ENCODE results near the gene HDAC1. TPM values are rescaled to one million over a fixed set of nuclear protein-coding genes. Genes with fewer than 3 reads are reported as not detected.

Gene HDAC1
- polyA plus RNA-seq (2013, experiment 1 of 4) = 155 TPM
- 163 TPM for polyA plus RNA-seq (2013, experiment 2 of 4)
- polyA plus RNA-seq (2013, experiment 3 of 4) = 115 TPM
- 131 TPM for polyA plus RNA-seq (2013, experiment 4 of 4)

DNA sequence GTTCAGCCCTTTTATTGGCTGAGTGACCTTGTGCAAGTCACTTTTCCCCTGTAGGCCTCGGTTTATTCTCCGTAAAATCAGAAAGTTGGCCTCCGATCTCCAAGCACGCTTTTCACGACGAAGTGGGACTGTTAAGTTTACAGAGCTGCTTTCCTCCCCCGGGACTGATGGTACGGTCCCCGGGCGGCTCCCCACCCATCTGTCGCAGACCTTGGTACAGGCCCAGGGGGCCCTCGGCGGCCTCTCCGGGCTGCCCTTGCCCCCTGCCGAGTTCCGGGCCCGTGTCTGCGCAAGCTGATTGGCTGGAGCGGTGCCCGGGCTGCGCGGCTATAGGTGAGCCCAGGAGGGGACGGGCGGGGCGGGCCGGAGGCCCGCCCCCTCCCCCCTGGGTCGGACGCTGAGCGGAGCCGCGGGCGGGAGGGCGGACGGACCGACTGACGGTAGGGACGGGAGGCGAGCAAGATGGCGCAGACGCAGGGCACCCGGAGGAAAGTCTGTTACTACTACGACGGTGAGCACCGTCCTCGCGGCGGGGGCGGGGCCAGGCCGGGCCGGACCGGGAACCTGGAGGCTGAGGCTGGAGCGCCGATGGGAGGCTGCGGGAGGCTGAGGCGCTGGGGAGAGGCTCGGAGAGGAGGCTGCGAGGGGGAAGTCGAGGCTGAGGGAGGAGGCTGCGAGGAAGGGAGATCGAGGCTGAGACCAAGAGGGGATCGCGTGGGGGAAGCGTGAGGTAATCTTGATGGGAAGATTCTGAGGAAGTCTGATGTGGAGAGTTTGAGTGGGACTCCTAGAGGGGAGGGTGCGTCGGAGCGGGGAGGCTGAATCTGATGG is at the start of gene HDAC1:
TSS of gene HDAC1 (plus strand) at position 376 of the 831 bp plus-strand sequence. CDS start at position 463, 87 bp downstream.
- H3K36me3 ChIP-seq (ENCODE audit: control insufficient read depth, insufficient read depth, low read length) = no peaks in the 10 kb centered on the region
- H3K27ac ChIP-seq (ENCODE audit: insufficient read depth, low read depth, low read length, poor library complexity, severe bottlenecking) = no peak within 1 kb of the TSS
- peak within 1 kb of the TSS; percentile 76 for H3K4me3 ChIP-seq (ENCODE audit: insufficient read depth, low read depth, low read length)
- WGBS, 2 experiments = 3% methylated on average over 67 of the region's 67 CpGs
- H3K9me3 ChIP-seq (ENCODE audit: control insufficient read depth, low read length) = no peaks in the 10 kb centered on the region
- H3K27me3 ChIP-seq (ENCODE audit: control insufficient read depth, insufficient read depth, low read length, poor library complexity, severe bottlenecking) = no peaks in the 10 kb centered on the region
- no peaks in the 10 kb centered on the region for H3K4me1 ChIP-seq (ENCODE audit: control insufficient read depth, insufficient read depth, low read length)

DNA sequence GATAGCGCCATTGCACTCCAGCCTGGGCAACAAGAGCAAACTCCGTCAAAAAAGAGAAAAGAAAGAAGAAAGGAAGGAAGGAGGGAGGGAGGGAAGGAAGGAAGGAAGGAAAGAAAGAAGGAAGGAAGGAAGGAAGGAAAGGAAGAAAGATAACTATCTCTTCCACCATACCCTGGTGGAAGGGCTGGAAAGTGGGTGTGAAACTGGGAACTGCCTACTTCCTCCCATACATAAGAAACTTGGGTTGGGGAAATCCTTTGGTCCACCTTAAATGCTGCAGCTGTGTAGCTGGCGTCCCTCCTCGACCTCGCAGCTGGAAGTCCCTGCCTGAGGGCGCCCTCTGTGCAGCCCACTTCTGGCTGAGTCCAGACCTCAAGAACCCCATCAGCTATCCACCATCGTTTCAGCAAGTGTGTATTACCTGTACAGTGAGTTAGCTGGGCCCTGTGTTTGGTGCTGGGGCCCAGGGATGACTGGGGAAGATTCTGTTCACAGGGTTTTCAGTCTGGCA is 49.5 kb upstream of the HDAC1 start:
- Histone ChIP-seq H3K27ac (ENCODE audit: insufficient read depth, low read depth, low read length, poor library complexity, severe bottlenecking) (no peak overlapping the region), H3K36me3 (ENCODE audit: control insufficient read depth, insufficient read depth, low read length) (no peaks in the 10 kb centered on the region), H3K4me1 (ENCODE audit: control insufficient read depth, insufficient read depth, low read length) (peaks cover 11% of the 10 kb centered on the region), H3K4me3 (ENCODE audit: insufficient read depth, low read depth, low read length) (peak overlapping the region; percentile 16), H3K27me3 (ENCODE audit: control insufficient read depth, insufficient read depth, low read length, poor library complexity, severe bottlenecking) (no peaks in the 10 kb centered on the region), H3K9me3 (ENCODE audit: control insufficient read depth, low read length) (no peaks in the 10 kb centered on the region)
- WGBS, 2 experiments = 28 to 31% methylated on average over 7 of the region's 7 CpGs

DNA sequence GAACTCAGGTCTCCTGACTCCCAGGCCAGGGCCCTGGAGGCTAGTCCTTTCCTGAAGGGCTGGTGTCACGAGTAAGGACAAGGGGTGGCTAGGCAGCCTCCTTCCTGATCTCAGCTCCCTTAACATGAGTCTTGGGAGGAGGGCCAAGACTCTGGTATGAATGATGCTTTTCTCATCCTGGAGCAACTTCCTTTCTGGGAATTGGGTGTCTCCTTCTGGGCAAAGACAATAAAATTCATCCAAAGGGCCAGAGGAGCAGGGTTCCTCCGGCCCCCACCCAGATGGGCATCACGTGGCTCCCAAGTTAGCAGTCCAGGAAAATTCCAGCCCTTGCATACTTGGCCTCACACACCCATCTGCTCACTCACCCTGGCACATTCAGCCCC is 45.0 kb upstream of the HDAC1 start, which contains the start of gene FAM167B:
TSS of gene FAM167B (plus strand) at position 335 of the 386 bp plus-strand sequence. CDS start 200 bp downstream, outside the sequence.
- 93% methylated on average over 3 of the region's 3 CpGs for WGBS, 2 experiments
- H3K4me1 ChIP-seq (ENCODE audit: control insufficient read depth, insufficient read depth, low read length) = peaks cover 13% of the 10 kb centered on the region
- H3K9me3 ChIP-seq (ENCODE audit: control insufficient read depth, low read length) = no peaks in the 10 kb centered on the region
- H3K4me3 ChIP-seq (ENCODE audit: insufficient read depth, low read depth, low read length) = no peak within 1 kb of the TSS
- no peaks in the 10 kb centered on the region for H3K27me3 ChIP-seq (ENCODE audit: control insufficient read depth, insufficient read depth, low read length, poor library complexity, severe bottlenecking)
- no peaks in the 10 kb centered on the region for H3K36me3 ChIP-seq (ENCODE audit: control insufficient read depth, insufficient read depth, low read length)
- H3K27ac ChIP-seq (ENCODE audit: insufficient read depth, low read depth, low read length, poor library complexity, severe bottlenecking) = no peak within 1 kb of the TSS

DNA sequence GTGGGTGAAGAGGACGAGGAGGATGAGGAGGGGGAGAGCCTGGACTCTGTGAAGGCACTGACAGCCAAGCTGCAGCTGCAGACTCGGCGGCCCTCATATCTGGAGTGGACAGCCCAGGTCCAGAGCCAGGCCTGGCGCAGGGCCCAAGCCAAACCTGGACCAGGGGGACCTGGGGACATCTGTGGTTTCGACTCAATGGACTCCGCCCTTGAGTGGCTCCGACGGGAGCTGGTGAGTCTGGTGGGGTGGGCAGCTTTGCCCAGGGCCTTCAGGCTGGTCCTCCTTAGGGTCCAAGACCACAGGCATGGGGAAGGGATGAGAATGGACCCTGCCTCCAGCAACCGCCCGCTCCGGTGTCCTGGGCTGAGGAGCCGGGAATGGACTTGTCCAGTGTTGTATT is 44.4 kb upstream of the HDAC1 start:
- Histone ChIP-seq H3K36me3 (ENCODE audit: control insufficient read depth, insufficient read depth, low read length) (no peaks in the 10 kb centered on the region), H3K9me3 (ENCODE audit: control insufficient read depth, low read length) (no peaks in the 10 kb centered on the region), H3K4me3 (ENCODE audit: insufficient read depth, low read depth, low read length) (no peak overlapping the region), H3K27me3 (ENCODE audit: control insufficient read depth, insufficient read depth, low read length, poor library complexity, severe bottlenecking) (no peaks in the 10 kb centered on the region), H3K27ac (ENCODE audit: insufficient read depth, low read depth, low read length, poor library complexity, severe bottlenecking) (no peak overlapping the region), H3K4me1 (ENCODE audit: control insufficient read depth, insufficient read depth, low read length) (peaks cover 7% of the 10 kb centered on the region)
- whole genome bisulfite sequencing, 2 experiments = 94 to 95% methylated on average over 12 of the region's 12 CpGs

DNA sequence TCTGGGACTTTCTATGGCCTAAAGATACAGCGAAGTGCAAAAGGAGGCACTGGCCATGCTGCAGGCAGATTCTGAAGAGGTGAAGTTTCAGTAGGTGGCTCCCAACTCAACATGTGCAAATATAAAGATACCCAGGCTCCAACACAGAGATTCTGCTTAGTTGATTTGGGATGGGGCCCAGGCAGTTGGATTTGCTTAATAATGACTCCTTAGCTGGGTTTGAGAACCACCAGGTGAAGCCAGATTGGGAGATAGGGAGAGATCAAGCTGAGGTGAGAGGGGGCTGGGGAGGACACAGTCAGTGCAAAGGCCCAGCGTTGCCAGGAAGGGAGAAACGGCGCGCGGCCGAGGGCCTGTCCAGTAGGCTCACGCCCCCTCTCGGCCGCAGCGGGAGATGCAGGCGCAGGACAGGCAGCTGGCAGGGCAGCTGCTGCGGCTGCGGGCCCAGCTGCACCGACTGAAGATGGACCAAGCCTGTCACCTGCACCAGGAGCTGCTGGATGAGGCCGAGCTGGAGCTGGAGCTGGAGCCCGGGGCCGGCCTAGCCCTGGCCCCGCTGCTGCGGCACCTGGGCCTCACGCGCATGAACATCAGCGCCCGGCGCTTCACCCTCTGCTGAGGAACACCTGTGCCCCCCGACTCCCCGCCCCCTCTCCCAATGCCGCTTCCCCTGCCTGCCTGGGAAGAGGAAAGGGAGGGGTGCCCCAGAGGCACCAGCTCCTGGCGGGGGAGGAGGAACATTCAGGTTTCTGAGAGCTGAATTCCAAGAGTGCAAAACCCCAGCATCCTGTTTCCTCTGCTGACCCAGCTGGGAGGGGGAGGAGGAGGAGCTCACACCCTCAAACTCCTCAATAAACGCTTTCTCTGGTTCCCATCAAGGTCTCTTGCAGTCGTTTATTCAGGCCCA is 43.6 kb upstream of the HDAC1 start:
- H3K9me3 ChIP-seq (ENCODE audit: control insufficient read depth, low read length) = no peaks in the 10 kb centered on the region
- 7 to 8% methylated on average over 31 of the region's 31 CpGs for WGBS, 2 experiments
- no peak overlapping the region for H3K27ac ChIP-seq (ENCODE audit: insufficient read depth, low read depth, low read length, poor library complexity, severe bottlenecking)
- H3K36me3 ChIP-seq (ENCODE audit: control insufficient read depth, insufficient read depth, low read length) = no peaks in the 10 kb centered on the region
- peak overlapping the region; percentile 24 for H3K4me3 ChIP-seq (ENCODE audit: insufficient read depth, low read depth, low read length)
- H3K4me1 ChIP-seq (ENCODE audit: control insufficient read depth, insufficient read depth, low read length) = peaks cover 4% of the 10 kb centered on the region
- H3K27me3 ChIP-seq (ENCODE audit: control insufficient read depth, insufficient read depth, low read length, poor library complexity, severe bottlenecking) = no peaks in the 10 kb centered on the region

DNA sequence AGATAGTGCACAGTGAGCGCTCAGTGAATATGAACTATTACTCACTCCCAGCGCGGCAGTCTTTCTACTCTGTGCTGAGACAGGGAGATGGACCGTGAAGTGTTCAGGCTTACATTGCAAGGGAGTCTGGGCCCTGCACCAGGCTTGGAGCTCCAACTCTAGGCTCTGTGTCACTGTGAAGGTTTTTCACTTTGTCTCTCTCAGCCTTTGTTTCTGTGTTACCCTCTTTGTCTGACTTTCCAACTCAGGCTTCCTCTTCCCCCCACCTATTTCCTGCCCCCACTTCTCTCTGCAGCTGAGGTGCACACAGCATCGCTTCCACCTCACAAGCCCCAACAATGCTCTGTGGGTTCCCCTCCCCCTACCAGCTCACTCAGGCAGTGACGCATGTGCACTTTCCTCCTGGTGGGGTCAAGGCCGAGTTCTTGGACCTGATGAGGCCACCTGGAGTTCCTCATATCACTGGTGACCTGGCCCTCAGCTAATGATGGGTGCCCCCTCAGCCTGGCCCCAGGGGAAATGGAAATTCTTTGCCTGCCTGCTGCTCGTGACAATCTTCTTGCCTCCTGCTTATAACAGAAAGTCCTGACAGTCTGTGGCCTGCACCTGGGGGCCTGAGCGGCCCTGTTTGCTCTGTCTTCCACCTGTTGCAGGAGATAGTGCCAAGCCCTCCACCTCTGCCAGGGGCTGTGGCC is 41.9 kb upstream of the HDAC1 start:
- no peaks in the 10 kb centered on the region for H3K27me3 ChIP-seq (ENCODE audit: control insufficient read depth, insufficient read depth, low read length, poor library complexity, severe bottlenecking)
- no peak overlapping the region for H3K4me3 ChIP-seq (ENCODE audit: insufficient read depth, low read depth, low read length)
- no peak overlapping the region for H3K27ac ChIP-seq (ENCODE audit: insufficient read depth, low read depth, low read length, poor library complexity, severe bottlenecking)
- peaks cover 4% of the 10 kb centered on the region for H3K4me1 ChIP-seq (ENCODE audit: control insufficient read depth, insufficient read depth, low read length)
- H3K36me3 ChIP-seq (ENCODE audit: control insufficient read depth, insufficient read depth, low read length) = no peaks in the 10 kb centered on the region
- 74 to 79% methylated on average over 9 of the region's 9 CpGs for WGBS, 2 experiments
- no peaks in the 10 kb centered on the region for H3K9me3 ChIP-seq (ENCODE audit: control insufficient read depth, low read length)

DNA sequence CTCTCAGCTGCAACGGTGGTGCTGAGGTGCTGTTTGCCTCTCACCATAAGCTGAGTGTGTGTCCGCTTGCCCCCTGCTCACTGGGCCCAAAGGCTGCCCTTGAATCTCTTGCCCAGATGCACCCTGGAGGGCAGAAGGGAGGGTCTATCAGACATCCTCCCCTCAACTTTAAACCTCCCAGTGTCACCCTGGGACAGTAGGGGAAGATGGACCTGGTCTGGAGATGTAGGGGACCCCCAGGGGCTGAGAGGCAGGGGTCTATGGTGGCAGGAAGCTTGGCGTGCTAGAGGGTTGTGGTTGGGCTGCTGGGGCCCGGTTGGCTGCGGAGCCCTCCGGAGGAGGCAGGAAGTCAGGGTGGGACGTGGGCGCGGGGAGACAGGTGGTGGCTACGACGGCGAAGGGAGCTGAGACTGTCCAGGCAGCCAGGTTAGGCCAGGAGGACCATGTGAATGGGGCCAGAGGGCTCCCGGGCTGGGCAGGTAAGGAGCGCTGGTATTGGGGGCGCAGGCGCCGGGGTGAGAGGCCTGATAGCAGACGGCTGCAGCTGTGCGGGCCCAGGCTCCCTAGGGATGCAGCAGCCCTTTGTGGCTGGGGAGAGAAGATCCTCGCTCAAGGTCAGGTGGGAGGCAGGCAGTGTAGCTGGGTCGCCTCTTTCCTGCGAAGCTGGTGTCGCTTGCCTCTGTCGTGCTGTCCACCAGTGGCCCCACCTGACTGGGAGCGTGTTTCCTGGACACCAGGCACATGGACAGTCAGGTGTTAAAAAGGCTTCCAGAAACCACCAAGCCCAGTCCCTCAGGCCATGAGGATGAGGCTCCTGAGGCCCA is 40.8 kb upstream of the HDAC1 start, which contains the start of gene LCK:
TSS of gene LCK (plus strand) at position 373 of the 824 bp plus-strand sequence. CDS start 23,065 bp downstream, outside the sequence.
- Histone ChIP-seq H3K27me3 (ENCODE audit: control insufficient read depth, insufficient read depth, low read length, poor library complexity, severe bottlenecking) (no peaks in the 10 kb centered on the region), H3K4me1 (ENCODE audit: control insufficient read depth, insufficient read depth, low read length) (peaks cover 4% of the 10 kb centered on the region), H3K9me3 (ENCODE audit: control insufficient read depth, low read length) (no peaks in the 10 kb centered on the region), H3K36me3 (ENCODE audit: control insufficient read depth, insufficient read depth, low read length) (no peaks in the 10 kb centered on the region), H3K27ac (ENCODE audit: insufficient read depth, low read depth, low read length, poor library complexity, severe bottlenecking) (no peak within 1 kb of the TSS), H3K4me3 (ENCODE audit: insufficient read depth, low read depth, low read length) (no peak within 1 kb of the TSS)
- 88 to 91% methylated on average over 25 of the region's 25 CpGs for WGBS, 2 experiments

DNA sequence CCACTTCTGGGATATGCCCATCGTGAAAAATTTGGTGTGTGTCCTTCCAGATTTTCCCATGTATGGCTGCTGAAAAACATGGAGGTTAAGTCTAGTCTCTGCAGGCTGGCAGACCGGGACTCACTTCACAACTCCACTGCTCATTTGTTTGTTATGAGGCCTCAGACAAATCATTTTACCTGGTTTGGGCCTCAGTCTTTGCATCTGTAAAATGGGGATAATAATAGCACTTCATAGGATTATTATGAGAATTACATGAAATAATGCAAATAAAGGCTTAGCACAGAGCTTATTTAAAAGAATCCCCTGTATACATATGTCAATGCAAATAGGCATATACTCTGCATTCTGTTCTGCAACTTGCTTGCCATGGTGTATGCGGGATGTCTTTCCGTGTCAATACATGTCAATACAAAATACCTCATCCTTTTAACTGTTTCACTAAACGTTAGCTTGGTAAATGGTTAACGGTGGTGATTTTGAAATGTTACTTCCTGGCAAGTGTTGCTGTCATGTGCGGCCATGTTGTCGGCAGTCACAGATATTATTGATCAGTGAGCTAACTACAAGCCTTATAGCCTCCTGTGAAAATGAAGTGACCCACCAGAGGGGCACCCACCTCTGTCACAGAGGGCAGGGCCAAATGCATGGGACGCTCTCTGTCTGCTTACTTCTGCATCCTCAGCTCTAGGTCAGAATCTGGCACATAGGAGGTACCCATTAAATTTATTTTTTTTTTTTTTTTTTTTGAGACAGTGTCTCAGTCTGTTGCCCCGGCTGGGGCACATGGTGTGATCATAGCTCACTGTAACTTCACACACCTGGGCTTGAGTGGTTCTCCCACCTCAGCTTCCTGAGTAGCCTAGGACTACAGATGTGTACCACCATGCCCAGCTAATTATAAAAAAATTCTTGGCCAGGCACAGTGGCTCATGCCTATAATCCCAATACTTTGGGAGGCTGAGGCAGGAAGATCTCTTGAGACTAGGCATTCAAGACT is 36.5 kb upstream of the HDAC1 start:
- Histone ChIP-seq H3K36me3 (ENCODE audit: control insufficient read depth, insufficient read depth, low read length) (no peaks in the 10 kb centered on the region), H3K4me3 (ENCODE audit: insufficient read depth, low read depth, low read length) (no peak overlapping the region), H3K9me3 (ENCODE audit: control insufficient read depth, low read length) (no peaks in the 10 kb centered on the region), H3K27ac (ENCODE audit: insufficient read depth, low read depth, low read length, poor library complexity, severe bottlenecking) (no peak overlapping the region), H3K27me3 (ENCODE audit: control insufficient read depth, insufficient read depth, low read length, poor library complexity, severe bottlenecking) (no peaks in the 10 kb centered on the region), H3K4me1 (ENCODE audit: control insufficient read depth, insufficient read depth, low read length) (no peaks in the 10 kb centered on the region)
- WGBS, 2 experiments = 94 to 95% methylated on average over 10 of the region's 10 CpGs

Measured in ectodermal cell (in vitro differentiated cells).